ENCODE data around the gene SLC44A1.

SLC44A1 gene

GRCh38 chr9:105198865-105199264, 45.6 kb upstream of the SLC44A1 start:
- Histone ChIP-seq H3K9me3 (ENCODE audit: low read length) (no peaks in the 10 kb centered on the region), H4K20me1 (ENCODE audit: insufficient read depth, low read length) (no peaks in the 10 kb centered on the region), H2AFZ (ENCODE audit: low read length) (no peak overlapping the region), H3K9me2 (ENCODE audit: low read depth, low read length) (no peaks in the 10 kb centered on the region), H3K4me1 (ENCODE audit: insufficient read depth, low read length, severe bottlenecking) (no peaks in the 10 kb centered on the region), H3K9ac (ENCODE audit: low read length) (no peak overlapping the region), H3K36me3 (ENCODE audit: insufficient read depth, low read length) (no peaks in the 10 kb centered on the region), H3K4me2 (ENCODE audit: low read length) (no peak overlapping the region), H3K4me3 (ENCODE audit: low read depth, low read length, poor library complexity, severe bottlenecking) (no peak overlapping the region), H3K27ac (ENCODE audit: low read depth, low read length, poor library complexity, severe bottlenecking) (no peak overlapping the region), H3K79me2 (ENCODE audit: insufficient read depth, low read length) (no peaks in the 10 kb centered on the region), H3F3A (ENCODE audit: insufficient read depth, low read length) (no peaks in the 10 kb centered on the region), H3K27me3 (ENCODE audit: insufficient read depth, low read length) (no peaks in the 10 kb centered on the region)
- TF ChIP-seq CTCF (IDR thresholded peaks at IDR 0.05; ENCODE audit: low read length), result no peak
- TF ChIP-seq EZH2 (IDR thresholded peaks at IDR 0.05; ENCODE audit: borderline replicate concordance, low read length), result no peak

GRCh38 chr9:105204416-105204815, 40.0 kb upstream of the SLC44A1 start:
- H4K20me1 ChIP-seq (ENCODE audit: insufficient read depth, low read length), result no peaks in the 10 kb centered on the region
- H3K9me2 ChIP-seq (ENCODE audit: low read depth, low read length), result no peaks in the 10 kb centered on the region
- no peaks in the 10 kb centered on the region for H3K9me3 ChIP-seq (ENCODE audit: low read length)
- H3K27ac ChIP-seq (ENCODE audit: low read depth, low read length, poor library complexity, severe bottlenecking), result no peak overlapping the region
- H3K36me3 ChIP-seq (ENCODE audit: insufficient read depth, low read length), result no peaks in the 10 kb centered on the region
- H3F3A ChIP-seq (ENCODE audit: insufficient read depth, low read length), result no peaks in the 10 kb centered on the region
- H3K79me2 ChIP-seq (ENCODE audit: insufficient read depth, low read length), result no peaks in the 10 kb centered on the region
- no peak overlapping the region for H2AFZ ChIP-seq (ENCODE audit: low read length)
- H3K4me3 ChIP-seq (ENCODE audit: low read depth, low read length, poor library complexity, severe bottlenecking), result no peak overlapping the region
- H3K9ac ChIP-seq (ENCODE audit: low read length), result no peak overlapping the region
- no peak for TF ChIP-seq EZH2 (IDR thresholded peaks at IDR 0.05; ENCODE audit: borderline replicate concordance, low read length)
- TF ChIP-seq CTCF (IDR thresholded peaks at IDR 0.05; ENCODE audit: low read length), result no peak
- H3K27me3 ChIP-seq (ENCODE audit: insufficient read depth, low read length), result no peaks in the 10 kb centered on the region
- H3K4me1 ChIP-seq (ENCODE audit: insufficient read depth, low read length, severe bottlenecking), result no peaks in the 10 kb centered on the region
- H3K4me2 ChIP-seq (ENCODE audit: low read length), result no peak overlapping the region

GRCh38 chr9:105205787-105206495, 38.5 kb upstream of the SLC44A1 start:
- Histone ChIP-seq H3K9me3 (ENCODE audit: low read length) (no peaks in the 10 kb centered on the region), H3K9ac (ENCODE audit: low read length) (no peak overlapping the region), H2AFZ (ENCODE audit: low read length) (no peak overlapping the region)

More at GRCh38 chr9:105205787-105206495, 38.5 kb upstream of the SLC44A1 start:
- Histone ChIP-seq H3K4me3 (ENCODE audit: low read depth, low read length, poor library complexity, severe bottlenecking) (no peak overlapping the region), H3K9me2 (ENCODE audit: low read depth, low read length) (no peaks in the 10 kb centered on the region), H3K27ac (ENCODE audit: low read depth, low read length, poor library complexity, severe bottlenecking) (no peak overlapping the region), H3K27me3 (ENCODE audit: insufficient read depth, low read length) (no peaks in the 10 kb centered on the region), H3K4me2 (ENCODE audit: low read length) (no peak overlapping the region), H3K4me1 (ENCODE audit: insufficient read depth, low read length, severe bottlenecking) (no peaks in the 10 kb centered on the region), H4K20me1 (ENCODE audit: insufficient read depth, low read length) (no peaks in the 10 kb centered on the region), H3F3A (ENCODE audit: insufficient read depth, low read length) (no peaks in the 10 kb centered on the region), H3K79me2 (ENCODE audit: insufficient read depth, low read length) (no peaks in the 10 kb centered on the region), H3K36me3 (ENCODE audit: insufficient read depth, low read length) (no peaks in the 10 kb centered on the region)
- no peak for TF ChIP-seq CTCF (IDR thresholded peaks at IDR 0.05; ENCODE audit: low read length)

Measured in OCI-LY1 (cell line).